ENCODE measurements around the gene GAREM1.

- no peak for TF ChIP-seq CTCF (conservative IDR thresholded peaks at IDR 0.05)
- TF ChIP-seq ZFX (IDR thresholded peaks at IDR 0.05): no peak
Observed at GRCh38 chr18:32454593-32454992, 16.1 kb downstream of the GAREM1 start.
